ENCODE measurements around the gene NEK7. TPM values are rescaled to one million over a fixed set of nuclear protein-coding genes. Genes with fewer than 3 reads are reported as not detected.

Gene NEK7
- total RNA-seq, 3 donors from 2014 or later (not counting 1 experiment from before 2014, with no cell fraction given), result 34.1 to 57.5 (median 42.1) TPM

GRCh38 chr1:198171667-198172540 is 15.1 kb downstream of the NEK7 start:
- TF ChIP-seq CTCF (IDR thresholded peaks at IDR 0.05), result no peak
- Mint-ChIP-seq H3K4me3 (peak overlapping the region; percentile 14), H3K4me1 (peaks cover 75 to 80% of the 10 kb centered on the region in 2 donors), H3K36me3 (no peaks in the 10 kb centered on the region), H3K9me3 (no peaks in the 10 kb centered on the region), H3K27ac (peak overlapping the region; percentile 60 to 81), H3K27me3 (ENCODE audit: low read depth in 2 of 2) (no peaks in the 10 kb centered on the region)
- H3K27ac ChIP-seq (ENCODE audit: low read length), result no peak overlapping the region
- ATAC-seq, result no peak
- no peaks in the 10 kb centered on the region for H3K27me3 ChIP-seq (ENCODE audit: control insufficient read depth, insufficient read depth, low read length)
- peaks cover 28% of the 10 kb centered on the region for H3K4me1 ChIP-seq (ENCODE audit: control insufficient read depth, insufficient read depth, low read length)
- no peaks in the 10 kb centered on the region for H3K36me3 ChIP-seq (ENCODE audit: control insufficient read depth, insufficient read depth, low read length)
- no peak overlapping the region for H3K4me3 ChIP-seq (ENCODE audit: low read length)
- 72% methylated on average over 4 of the region's 5 CpGs for WGBS (ENCODE audit: insufficient coverage)
- no peaks in the 10 kb centered on the region for H3K9me3 ChIP-seq (ENCODE audit: control insufficient read depth, insufficient read depth, low read length)
- intact Hi-C loops (cut with micrococcal nuclease), result no loop called here
- no peak for DNase-seq

GRCh38 chr1:198173832-198174231 is 17.0 kb downstream of the NEK7 start:
- Mint-ChIP-seq H3K27ac (peak overlapping the region; percentile 8 to 41), H3K36me3 (no peaks in the 10 kb centered on the region), H3K4me3 (no peak overlapping the region), H3K27me3 (ENCODE audit: low read depth in 2 of 2) (no peaks in the 10 kb centered on the region), H3K4me1 (peaks cover 74 to 80% of the 10 kb centered on the region in 2 donors), H3K9me3 (no peaks in the 10 kb centered on the region)
- TF ChIP-seq CTCF (IDR thresholded peaks at IDR 0.05), result no peak
- Histone ChIP-seq H3K27ac (ENCODE audit: low read length) (no peak overlapping the region), H3K36me3 (ENCODE audit: control insufficient read depth, insufficient read depth, low read length) (no peaks in the 10 kb centered on the region), H3K4me1 (ENCODE audit: control insufficient read depth, insufficient read depth, low read length) (peaks cover 21% of the 10 kb centered on the region), H3K9me3 (ENCODE audit: control insufficient read depth, insufficient read depth, low read length) (no peaks in the 10 kb centered on the region), H3K4me3 (ENCODE audit: low read length) (no peak overlapping the region), H3K27me3 (ENCODE audit: control insufficient read depth, insufficient read depth, low read length) (no peaks in the 10 kb centered on the region)
- intact Hi-C loops (cut with micrococcal nuclease), result no loop called here
- ATAC-seq, result no peak
- DNase-seq, result no peak

GRCh38 chr1:198174297-198174696 is 17.5 kb downstream of the NEK7 start:
- TF ChIP-seq CTCF (IDR thresholded peaks at IDR 0.05), result no peak
- Mint-ChIP-seq H3K27me3 (ENCODE audit: low read depth in 2 of 2) (no peaks in the 10 kb centered on the region), H3K4me1 (peaks cover 73 to 79% of the 10 kb centered on the region in 2 donors), H3K9me3 (no peaks in the 10 kb centered on the region), H3K27ac (peak overlapping the region; percentile 8 to 41), H3K36me3 (no peaks in the 10 kb centered on the region), H3K4me3 (no peak overlapping the region)
- Histone ChIP-seq H3K27me3 (ENCODE audit: control insufficient read depth, insufficient read depth, low read length) (no peaks in the 10 kb centered on the region), H3K4me3 (ENCODE audit: low read length) (no peak overlapping the region), H3K9me3 (ENCODE audit: control insufficient read depth, insufficient read depth, low read length) (no peaks in the 10 kb centered on the region), H3K36me3 (ENCODE audit: control insufficient read depth, insufficient read depth, low read length) (no peaks in the 10 kb centered on the region), H3K27ac (ENCODE audit: low read length) (peak overlapping the region; percentile 5), H3K4me1 (ENCODE audit: control insufficient read depth, insufficient read depth, low read length) (peaks cover 21% of the 10 kb centered on the region)
- DNase-seq (peak in 1 of 2 donors; percentile 48), ATAC-seq (no peak)
- intact Hi-C loops (cut with micrococcal nuclease), result no loop called here
- 6% methylated on average over 3 of the region's 5 CpGs for WGBS (ENCODE audit: insufficient coverage)

All from natural killer cell (primary cell).